Mucosa of descending colon (tissue), 3 donors: Measurements from ENCODE around the gene STAT5B. TPM values are rescaled to one million over a fixed set of nuclear protein-coding genes. Genes with fewer than 3 reads are reported as not detected.

Experiments
- ATAC-seq: fragments of 200-7000 bp; cut with Tn5 transposase; one replicate; pipeline ENCODE4 v1.9.1; 2020; ENCODE audit warnings: mild to moderate bottlenecking, moderate library complexity
- DNase-seq, 3 donors: peaks; one replicate each; pipeline ENCODE4 v3.0.0-alpha.2; 2020
- H3K36me3 ChIP-seq: fragments of 200-600 bp; one replicate; pipeline ENCODE4 v1.8.0; 2021; ENCODE audit warnings: low read depth, mild to moderate bottlenecking
- H3K4me1 ChIP-seq: fragments of 200-600 bp; one replicate; pipeline ENCODE4 v1.8.0; 2021; ENCODE audit warnings: low read depth, mild to moderate bottlenecking
- H3K4me3 ChIP-seq: fragments of 200-600 bp; one replicate; pipeline ENCODE4 v1.8.0; 2021; ENCODE audit warnings: mild to moderate bottlenecking
- H3K9me3 ChIP-seq: fragments of 200-600 bp; one replicate; pipeline ENCODE4 v1.8.0; 2021; ENCODE audit warnings: mild to moderate bottlenecking
- CTCF ChIP-seq: fragments of 200-600 bp; IDR thresholded peaks from one replicate; pipeline ENCODE4 v1.8.0; 2022; ENCODE audit warnings: antibody characterized with exemption, mild to moderate bottlenecking
- intact Hi-C, 2 donors: fragments of 100-400 bp; cut with DNase I in 1 of 2; cut with micrococcal nuclease in 1 of 2; formaldehyde crosslinking; loops; one replicate each; pipeline versions ENCODE4 v1.11.0 to v1.11.1; 2022; cut with DNase I, micrococcal nuclease
- total RNA-seq, 3 donors: library from RNA; stranded (reverse); fragmentation: NEBNext Ultra II Directional in 2 of 3; extraction: Animal tissue kit (Norgen Biotek cat#: 25700) in 2 of 3; gene quantifications; one replicate each; pipeline versions ENCODE4 v1.2.1 to v1.2.4, GENCODE V29; 2021 to 2023
- donor health status: DM: no; HTN: no; CAD: no; lungs with moderate emphysema.
- donor health status: DM: no; HTN: no; CAD: no.
- donor health status: DM: no; HTN: yes; CAD: no.

STAT5B gene
- total RNA-seq, 3 donors from 2014 or later: 30.1 to 93.0 (median 32.2) TPM

GRCh38 chr17:42287977-42288802 is 12.0 kb upstream of the STAT5B start, which contains the start of gene STAT5A:
Gene STAT5A, plus strand, starts transcription at chr17:42288498. Its CDS starts 914 bp downstream, at chr17:42289412.
- Histone ChIP-seq H3K36me3 (no peaks in the 10 kb centered on the region), H3K4me1 (peaks cover 9% of the 10 kb centered on the region), H3K9me3 (no peaks in the 10 kb centered on the region), H3K4me3 (peak within 1 kb of the TSS; percentile 31)
- TF ChIP-seq CTCF: no peak
- ATAC-seq: peak; percentile 91
- intact Hi-C loops: no loop called here
- peak; percentile 89 to 95 (median 91) for DNase-seq

- ATAC-seq: peak; percentile 11
- Histone ChIP-seq H3K9me3 (no peaks in the 10 kb centered on the region), H3K4me3 (peak overlapping the region; percentile 31), H3K4me1 (peaks cover 9% of the 10 kb centered on the region), H3K36me3 (no peaks in the 10 kb centered on the region)
- TF ChIP-seq CTCF: no peak
- intact Hi-C loops: no loop called here
- DNase-seq: peak; percentile 53 to 77 (median 59)
These were observed 11.2 kb upstream of the STAT5B start for GRCh38 chr17:42287305-42287976.

GRCh38 chr17:42286411-42287221 is 10.4 kb upstream of the STAT5B start:
- ATAC-seq (no peak), DNase-seq (no peak)
- TF ChIP-seq CTCF: no peak
- no peaks in the 10 kb centered on the region for H3K9me3 ChIP-seq
- H3K4me3 ChIP-seq: no peak overlapping the region
- peaks cover 9% of the 10 kb centered on the region for H3K4me1 ChIP-seq
- H3K36me3 ChIP-seq: no peaks in the 10 kb centered on the region
- intact Hi-C loops: no loop called here

- peaks cover 9% of the 10 kb centered on the region for H3K4me1 ChIP-seq
- no peaks in the 10 kb centered on the region for H3K9me3 ChIP-seq
- DNase-seq (no peak), ATAC-seq (no peak)
- H3K4me3 ChIP-seq: no peak overlapping the region
- intact Hi-C loops: no loop called here
- TF ChIP-seq CTCF: no peak
- H3K36me3 ChIP-seq: no peaks in the 10 kb centered on the region
These were observed 9.3 kb upstream of the STAT5B start for GRCh38 chr17:42285346-42286050.

- Histone ChIP-seq H3K9me3 (no peaks in the 10 kb centered on the region), H3K4me3 (no peak overlapping the region), H3K4me1 (peaks cover 9% of the 10 kb centered on the region), H3K36me3 (no peaks in the 10 kb centered on the region)
- ATAC-seq: no peak
- DNase-seq: no peak
- intact Hi-C loops: no loop called here
- no peak for TF ChIP-seq CTCF
These were observed 8.4 kb upstream of the STAT5B start for GRCh38 chr17:42284566-42284965.
